Stimulated activated CD4-positive, alpha-beta T cell treated with anti-CD3 and anti-CD28 coated beads, Interleukin-4, amount 100 ng/mL, for 48 hours (primary cell): Measurements from ENCODE around the gene AKT1S1.
A peak's percentile ranks its signal among the peaks of the same experiment; 100 is the strongest.

Experiments used
- DNase-seq, 2 donors: peaks; one replicate each; pipeline ENCODE4 v3.0.0-alpha.2; 2020; ENCODE audit warnings: low read depth in 2 of 2

Gene AKT1S1

DNA sequence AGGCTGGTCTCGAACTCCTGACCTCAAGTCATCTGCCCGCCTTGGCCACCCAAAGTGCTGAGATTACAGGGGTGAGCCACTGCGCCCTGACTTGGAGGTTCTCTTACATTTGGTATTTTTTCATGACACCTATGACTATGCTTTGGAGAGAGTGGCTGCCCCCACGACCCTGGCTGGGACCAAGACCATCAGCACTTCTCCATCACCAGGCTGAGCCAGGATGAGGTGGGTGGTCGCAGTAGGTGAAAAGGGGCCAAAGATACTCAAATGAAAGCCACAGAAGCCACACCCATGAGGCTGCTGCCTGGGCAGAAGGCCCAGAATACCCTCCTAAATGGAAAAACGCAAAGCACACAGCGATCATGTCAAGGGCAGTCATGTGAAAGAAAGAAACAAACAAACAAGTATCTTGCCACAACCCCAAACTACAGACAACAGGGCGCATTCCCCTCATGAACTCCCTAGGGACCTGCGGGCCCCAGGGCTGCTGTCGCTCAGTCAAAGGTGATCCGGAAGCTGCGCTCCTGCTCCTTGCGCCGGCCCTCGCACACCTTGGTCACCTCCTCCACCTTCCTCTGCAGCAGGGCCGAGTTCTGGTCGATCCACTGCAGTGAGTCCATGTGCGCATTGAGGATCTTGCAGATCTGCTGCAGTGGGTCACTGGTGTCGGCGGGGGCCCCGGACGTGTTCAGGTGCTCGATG, 30.7 kb upstream of the AKT1S1 start:
- DNase-seq = no peak

DNA sequence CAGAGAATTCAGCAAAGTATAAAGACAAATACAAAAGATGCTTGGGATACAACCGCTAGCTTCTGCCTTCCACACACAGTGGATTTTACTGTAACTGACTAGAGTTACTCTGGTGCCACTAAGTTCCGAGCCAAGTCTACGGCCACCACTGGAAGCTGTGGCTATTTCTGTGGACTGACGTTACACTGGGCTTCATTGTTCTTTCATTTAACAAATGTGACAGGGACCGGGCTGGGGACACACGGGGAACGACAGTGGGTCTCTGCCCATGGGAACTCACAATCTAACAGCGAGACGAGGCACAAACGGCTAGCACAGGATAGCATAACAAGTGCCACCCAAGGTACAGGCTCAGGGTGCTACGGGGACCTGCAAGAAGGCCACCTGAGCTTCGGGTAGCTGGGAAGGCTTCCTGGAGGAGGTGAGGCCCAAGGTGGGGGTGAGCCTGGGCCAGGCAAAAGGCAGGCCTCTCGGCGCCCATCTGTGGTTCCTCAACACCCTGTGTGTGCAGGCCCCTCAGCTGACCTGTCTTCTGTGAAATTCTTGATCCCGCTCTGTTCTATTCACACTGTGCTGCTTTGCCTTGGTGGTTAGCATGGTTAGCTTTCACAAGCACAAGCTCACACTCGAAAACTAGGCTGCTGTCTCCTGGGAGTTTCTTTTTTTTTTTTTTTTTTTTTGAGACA, 29.9 kb upstream of the AKT1S1 start:
- no peak for DNase-seq

- no peak for DNase-seq
These were observed 27.0 kb upstream of the AKT1S1 start for GRCh38 chr19:49904136-49904535.

GRCh38 chr19:49896863-49897621, 19.9 kb upstream of the AKT1S1 start, which contains the start of gene IL4I1:
Gene IL4I1 (minus strand): TSS chr19:49896887. CDS start chr19:49896160, 727 bp downstream.
- DNase-seq = peak; percentile 33 to 50

- peak in 1 of 2 donors; percentile 29 for DNase-seq
These were observed 18.6 kb upstream of the AKT1S1 start for GRCh38 chr19:49895566-49896297.

DNA sequence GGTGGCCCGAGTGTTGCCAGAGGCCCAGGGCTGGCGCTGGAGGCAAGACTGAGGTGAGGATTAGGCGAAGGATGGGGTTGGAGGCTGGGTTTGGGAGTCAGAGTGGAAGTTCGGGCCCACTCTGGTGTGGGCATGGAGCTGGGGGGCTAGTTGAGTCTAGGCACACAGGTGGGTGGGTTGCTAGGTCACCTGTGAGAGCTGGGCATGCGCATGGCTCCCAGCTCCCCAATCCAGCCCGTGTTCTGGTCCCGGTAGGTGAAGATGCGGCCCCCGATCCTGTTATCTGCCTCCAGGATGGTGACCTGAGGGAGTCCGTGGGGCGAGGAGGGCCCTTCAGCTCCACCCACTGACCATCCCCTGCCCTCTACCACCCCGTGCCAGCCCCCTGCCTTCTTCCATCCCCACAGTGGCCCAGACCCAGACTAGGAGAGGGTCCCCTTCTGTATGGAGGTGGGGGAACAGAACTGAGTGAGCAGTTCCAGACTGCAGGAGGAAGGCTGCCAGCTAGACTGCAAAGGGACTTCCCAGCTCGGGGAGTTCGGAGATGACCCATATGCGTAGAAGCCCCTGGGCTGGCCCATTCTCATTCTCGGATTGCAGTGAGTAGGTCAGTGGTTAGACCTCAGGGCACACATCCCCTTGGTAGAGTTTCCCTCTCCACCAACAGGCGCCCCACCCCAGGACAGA, 17.9 kb upstream of the AKT1S1 start:
- peak; percentile 23 to 50 for DNase-seq

DNA sequence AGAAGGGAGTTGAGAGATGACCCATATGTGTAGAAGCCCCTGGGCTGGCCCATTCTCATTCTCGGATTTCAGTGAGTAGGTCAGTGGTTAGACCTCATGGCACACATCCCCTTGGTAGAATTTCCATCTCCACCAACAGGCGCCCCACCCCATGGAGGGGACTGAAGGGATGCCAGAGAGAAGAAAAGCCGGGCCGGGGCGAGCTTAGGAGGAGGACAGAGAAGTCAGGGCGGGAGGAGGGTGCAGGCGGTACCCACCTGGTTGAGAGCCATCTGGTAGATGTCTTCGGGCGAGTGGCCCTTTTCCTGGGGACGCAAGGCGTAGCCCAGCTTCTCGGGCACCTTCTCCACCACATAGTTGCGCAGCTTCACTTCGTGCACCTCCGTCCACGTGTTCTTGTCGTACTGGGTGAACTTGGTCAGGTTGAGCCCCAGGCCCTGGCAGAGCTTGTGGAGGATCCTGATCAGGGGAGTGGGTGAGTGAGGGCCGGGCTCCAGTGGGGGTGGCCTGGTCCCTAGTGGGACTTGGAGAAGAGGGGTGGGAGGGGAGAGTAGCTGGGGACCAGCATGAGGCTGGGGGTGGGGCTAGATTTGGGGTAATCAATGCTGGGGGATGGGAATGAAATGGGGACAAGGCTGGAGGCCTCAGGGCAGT, 17.0 kb upstream of the AKT1S1 start:
- no peak for DNase-seq

DNA sequence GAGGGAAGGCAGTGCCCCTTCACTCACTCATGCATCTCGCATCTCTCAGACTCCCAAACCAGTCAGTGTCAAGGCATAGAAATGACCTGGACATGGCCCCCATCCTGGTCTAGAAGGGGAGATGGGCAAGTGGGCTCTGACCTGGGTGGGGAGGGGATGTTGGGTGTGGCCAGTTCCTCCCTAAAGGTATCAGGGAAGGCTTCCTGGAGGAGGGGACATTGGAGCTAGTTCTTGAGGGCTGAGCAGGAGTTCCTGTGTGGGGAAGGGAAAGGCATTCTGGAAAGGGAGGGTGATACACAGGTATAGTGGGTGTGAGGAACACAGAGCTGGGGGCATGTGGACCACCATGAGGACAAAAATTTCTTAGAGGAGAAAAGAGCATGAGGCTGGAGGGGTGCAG, 15.6 kb upstream of the AKT1S1 start:
- no peak for DNase-seq

- DNase-seq = no peak
These were observed 14.2 kb upstream of the AKT1S1 start for GRCh38 chr19:49891393-49891792.

DNA sequence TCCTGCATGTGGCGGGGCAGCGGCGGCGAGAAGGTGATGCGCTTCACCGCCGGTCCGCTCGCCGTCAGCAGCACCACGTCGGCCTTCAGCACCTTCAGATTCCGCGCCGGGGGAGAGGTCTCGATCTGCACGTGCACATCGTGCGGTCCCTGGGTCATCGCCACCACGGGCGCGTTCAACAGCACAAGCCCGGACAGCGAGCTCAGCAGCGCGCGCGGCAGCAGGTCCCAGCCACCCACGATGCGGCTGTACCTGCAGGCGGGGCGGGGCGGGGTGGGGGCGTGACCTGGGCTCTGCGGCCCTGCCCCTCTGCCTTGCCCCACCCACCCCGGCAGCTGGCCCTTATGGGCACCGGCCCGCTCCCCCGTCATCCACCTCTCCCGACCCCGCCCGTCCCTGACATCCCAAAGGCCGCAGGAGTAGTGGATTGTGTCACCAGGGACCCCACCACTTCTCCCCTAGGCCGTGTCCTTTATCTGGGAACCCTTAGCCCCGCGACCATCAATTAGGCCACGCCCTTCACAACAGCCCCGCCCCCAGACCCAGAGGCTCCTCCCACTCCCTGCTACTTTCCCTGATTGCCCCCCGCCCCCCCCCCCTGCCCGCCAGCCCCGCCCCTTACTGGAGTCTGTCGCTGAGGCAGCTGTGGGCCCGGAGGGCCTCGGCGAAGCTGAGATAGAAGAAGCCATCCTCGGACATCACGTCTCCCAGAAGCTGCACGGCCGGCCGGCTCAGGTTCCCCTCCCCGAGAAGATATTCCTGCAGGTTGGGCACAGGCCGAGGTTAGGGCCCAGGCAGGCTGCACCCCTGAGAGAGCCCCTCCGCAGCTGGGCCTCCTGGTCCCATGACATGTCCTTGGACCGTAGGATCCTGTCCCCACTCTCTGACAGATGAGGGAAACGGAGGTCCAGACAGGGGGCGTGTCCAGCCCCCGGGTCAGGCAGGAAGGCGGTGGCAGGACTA, 13.5 kb upstream of the AKT1S1 start:
- peak; percentile 60 to 66 for DNase-seq

DNA sequence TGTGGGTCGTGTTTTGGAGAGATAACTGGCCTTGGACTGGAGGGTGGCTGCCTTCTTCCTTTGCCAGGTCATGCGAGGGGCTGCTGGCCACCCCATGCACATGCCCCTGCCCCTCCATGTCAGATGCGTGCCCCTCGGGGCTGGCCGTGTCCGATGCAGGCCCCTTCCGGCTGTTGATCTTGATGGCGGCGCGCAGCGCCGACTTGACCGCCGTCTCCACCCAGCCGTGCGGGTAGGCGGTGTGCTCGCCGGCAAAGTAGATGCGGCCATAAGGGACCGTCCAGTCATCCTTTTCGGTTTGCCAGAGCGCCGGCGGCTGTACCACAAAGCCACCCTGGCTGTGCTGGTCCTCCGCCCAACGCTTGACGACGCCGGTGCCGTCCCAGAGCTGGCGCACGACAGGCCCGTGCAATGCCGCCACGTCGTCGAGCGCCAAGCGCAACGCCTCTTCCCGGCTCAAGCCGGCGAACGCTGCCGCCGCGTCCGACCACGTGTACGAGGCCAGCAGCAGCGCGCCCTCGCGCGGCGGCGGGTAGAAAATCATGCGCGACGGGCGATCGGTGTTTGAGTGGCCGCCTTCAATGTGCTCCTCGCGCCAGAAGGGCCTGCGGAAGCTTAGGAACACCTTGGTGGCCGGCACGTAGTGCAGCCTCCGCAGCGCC, 12.7 kb upstream of the AKT1S1 start:
- DNase-seq = peak; percentile 71 to 72

- no peak for DNase-seq
These were observed 12.0 kb upstream of the AKT1S1 start for GRCh38 chr19:49889038-49889686.

- DNase-seq = no peak
These were observed 11.3 kb upstream of the AKT1S1 start for GRCh38 chr19:49888510-49888824.

DNA sequence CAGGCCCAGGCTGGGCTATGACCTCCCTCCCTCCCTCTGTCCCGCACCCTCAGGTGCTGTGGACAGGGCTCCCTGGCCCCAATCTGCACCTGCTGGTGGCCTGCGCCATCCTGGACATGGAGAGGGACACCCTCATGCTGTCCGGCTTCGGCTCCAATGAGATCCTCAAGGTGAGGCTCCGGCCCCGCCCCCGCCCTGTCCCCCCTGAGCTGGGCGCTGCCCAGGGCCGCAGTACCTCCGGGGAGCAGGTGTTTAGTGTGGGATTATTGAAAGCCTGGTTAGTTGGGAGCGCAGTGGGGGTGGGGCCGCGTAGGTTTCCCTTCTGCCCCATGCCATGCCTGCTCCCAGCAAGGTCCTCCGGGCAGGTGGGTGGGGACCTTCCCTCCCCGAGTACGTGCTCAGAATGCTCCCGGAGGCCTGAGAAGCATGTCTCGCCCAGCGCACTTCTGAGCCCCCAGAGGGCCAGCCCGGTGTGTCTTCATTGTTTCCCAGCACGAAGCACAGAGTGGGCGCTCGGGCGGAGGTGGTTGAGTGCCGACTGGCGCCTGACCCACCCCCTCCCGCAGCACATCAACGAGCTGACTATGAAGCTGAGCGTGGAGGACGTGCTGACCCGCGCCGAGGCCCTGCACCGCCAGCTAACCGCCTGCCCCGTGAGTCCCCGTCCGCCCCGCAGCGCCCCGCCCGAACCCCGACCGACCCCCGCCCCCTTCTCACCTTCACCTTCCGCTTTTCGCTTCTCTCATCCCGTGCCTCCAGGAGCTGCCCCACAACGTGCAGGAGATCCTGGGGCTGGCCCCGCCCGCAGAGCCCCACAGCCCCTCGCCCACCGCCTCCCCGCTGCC, 10.7 kb upstream of the AKT1S1 start:
- DNase-seq = no peak

DNA sequence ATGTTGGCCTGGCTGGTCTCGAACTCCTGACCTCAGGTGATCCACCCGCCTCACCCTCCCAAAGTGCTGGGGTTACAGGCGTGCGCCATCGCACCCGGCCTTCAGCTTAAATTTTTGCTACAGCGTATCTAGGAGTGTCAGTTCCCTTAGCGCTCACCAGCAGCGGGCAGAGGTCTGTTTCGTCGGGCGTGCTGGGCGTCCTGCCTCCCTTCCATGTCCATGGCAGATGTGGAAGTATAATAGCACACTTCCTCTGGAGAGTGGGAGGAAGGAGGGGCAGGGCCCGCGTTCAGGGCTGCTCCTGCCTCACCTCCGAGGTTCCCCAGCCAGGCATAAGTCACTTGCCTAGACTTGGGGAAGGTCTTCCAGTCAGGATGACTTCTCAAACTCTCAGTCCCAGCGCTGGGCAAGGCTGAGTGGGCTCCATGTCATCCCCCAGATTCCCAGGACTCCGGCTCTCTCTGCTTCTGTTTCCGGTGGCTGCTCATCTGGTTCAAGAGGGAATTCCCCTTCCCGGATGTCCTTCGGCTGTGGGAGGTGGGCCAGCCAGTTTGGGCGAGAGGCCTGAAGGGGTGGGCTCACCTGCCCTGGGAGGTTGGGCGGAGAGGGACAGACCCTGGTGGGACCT, 10.0 kb upstream of the AKT1S1 start:
- no peak for DNase-seq

DNA sequence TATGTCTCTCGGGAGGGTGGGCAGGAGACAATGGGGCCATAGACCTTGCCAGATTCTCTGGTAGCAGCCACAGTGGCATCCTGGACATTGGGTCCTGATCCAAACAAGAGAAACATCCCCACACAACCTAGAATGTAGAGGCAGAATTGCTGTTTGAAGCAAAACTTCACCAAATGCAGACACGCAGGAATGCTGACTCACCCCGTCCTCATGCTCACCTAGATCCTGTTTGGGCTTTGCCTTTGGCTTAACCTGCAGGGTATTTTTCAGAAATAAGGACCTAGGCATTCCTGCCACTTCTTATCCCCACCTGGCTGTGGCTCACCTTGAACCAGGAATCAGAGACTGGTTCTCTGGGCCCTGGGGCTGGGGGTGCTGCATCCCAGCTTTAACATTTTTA, 7.6 kb upstream of the AKT1S1 start:
- no peak for DNase-seq

DNA sequence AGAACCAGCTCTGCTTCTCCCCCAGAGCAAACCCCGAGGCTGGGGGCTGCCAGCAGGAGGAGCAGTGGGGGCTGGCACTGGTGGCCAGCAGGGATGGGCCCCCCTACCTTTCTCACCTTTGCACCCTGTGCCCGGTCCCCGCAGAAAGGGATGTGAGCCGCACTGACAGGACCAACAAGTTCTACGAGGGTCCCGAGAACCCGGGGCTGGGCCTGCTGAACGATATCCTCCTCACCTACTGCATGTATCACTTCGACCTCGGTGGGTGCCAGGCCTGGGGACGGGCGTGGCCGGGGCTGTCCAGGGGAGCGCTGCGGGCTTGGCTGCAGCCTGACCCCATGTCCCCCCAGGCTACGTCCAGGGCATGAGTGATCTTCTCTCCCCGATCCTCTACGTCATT, 7.0 kb upstream of the AKT1S1 start:
- no peak for DNase-seq
